GM19043 (cell line): Measurements from ENCODE around the gene ZACN.

Experiments
- ATAC-seq: cut with Tn5 transposase; IDR thresholded peaks from one replicate; pipeline ENCODE4 v1.9.1; 2021; ENCODE audit warnings: low read depth; ENCODE audit not compliant: unreplicated experiment

The ZACN gene

DNA sequence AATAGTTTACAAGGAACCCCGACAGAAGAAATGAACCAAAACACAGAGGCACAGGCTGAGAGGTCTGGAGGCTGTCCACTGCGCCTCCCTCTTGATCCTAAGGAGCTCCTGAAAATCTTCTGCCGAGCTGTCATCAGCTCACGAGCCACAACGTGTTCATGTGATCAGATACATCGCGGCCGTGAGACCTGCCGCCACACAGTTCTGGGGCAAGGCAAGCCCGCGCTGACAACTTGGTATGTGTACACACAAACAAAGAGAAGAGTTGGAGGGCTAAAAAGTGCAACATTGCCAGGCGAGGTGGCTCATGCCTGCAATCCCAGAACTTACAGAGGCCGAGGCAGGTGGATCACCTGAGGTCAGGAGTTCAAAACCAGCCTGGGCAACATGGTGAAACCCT lies 17.0 kb downstream of the ZACN start:
- ATAC-seq = no peak

DNA sequence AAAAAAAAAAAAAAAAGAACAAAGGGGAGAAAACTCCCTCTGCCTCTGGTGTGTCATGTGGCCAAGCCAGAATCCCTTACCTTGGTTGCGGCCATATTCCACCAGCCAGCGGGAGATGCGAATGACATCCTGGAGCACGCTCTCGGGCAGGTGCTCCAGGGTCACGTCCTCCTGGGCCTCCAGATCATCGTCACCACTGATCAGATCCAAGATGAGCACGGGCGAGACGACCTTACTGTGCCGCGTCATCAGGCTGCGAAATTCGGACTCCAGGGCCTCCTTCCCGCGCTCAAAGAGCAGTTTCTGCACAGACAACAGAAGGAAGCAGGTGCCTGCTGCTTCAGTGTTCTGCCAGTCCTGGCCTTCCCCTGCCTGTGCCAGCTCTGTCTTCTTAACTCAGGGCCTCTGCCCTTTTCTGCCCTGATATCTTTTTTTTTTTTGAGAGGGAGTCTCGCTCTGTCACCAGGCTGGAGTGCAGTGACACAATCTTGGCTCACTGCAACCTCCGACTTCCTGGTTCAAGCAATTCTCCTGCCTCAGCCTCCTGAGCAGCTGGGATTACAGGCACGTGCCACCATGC lies 18.8 kb downstream of the ZACN start:
- ATAC-seq = no peak

DNA sequence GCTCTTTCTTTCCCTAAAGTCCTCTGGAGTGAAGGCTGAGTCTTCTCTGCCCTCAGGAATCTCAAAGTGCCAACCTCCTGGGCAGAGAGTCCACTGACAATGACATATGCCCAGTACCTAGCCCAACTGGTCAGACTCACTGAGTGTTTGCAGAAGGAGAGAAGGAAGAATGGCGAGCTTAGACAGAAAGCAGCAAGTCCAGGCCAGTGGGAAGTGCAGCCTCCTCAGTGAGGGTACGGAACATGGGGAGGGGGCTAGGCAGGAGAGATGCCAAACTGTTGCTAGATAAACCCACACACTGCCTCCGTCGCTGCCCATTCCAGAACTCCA lies 23.9 kb downstream of the ZACN start:
- no peak for ATAC-seq

DNA sequence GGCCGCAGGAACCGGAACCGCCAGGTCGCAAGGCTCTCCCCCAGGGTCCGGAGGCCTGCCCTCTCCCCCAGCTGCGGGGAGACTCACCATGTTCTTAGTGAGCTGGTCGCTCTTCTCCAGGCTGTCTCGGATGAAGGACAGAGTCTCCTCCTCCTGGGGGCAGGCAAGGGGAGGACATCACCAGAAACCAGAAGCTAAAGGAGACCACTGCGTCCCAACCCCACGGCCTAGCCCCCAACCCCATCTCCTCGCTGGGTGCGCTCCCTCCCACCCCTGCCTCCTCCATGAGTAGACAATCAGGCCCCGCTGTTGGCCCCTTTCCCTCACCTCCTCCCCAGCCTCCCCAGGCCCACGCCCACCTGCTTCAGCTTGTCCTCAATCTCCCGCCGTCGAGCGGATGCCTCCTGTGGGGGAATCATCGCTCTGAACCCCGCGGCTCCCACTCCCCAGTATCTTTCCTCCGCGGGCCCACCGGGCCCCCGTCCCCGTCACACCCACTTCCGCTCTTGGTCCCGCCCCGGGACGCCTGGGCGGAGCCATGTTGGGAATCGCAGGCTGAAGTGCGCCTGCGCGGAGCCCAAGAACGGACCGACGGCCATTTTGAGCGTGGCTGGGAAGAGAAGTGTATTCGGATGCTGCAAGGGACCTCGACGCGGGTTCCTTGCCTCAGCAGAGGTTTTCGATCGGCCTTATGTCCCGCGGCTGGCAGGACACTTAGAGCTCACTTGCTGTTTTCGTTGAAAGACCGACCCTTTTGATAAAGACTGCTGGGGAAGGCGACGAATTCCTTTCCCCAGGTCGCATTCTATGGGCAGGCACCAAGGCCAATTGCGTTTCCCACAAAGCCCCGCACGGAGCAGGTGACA lies 24.5 kb downstream of the ZACN start, which contains the start of gene EXOC7:
EXOC7 (minus strand) TSS at position 514 of the 866 bp plus-strand sequence; CDS start at position 419, 95 bp downstream.
- ATAC-seq = no peak

DNA sequence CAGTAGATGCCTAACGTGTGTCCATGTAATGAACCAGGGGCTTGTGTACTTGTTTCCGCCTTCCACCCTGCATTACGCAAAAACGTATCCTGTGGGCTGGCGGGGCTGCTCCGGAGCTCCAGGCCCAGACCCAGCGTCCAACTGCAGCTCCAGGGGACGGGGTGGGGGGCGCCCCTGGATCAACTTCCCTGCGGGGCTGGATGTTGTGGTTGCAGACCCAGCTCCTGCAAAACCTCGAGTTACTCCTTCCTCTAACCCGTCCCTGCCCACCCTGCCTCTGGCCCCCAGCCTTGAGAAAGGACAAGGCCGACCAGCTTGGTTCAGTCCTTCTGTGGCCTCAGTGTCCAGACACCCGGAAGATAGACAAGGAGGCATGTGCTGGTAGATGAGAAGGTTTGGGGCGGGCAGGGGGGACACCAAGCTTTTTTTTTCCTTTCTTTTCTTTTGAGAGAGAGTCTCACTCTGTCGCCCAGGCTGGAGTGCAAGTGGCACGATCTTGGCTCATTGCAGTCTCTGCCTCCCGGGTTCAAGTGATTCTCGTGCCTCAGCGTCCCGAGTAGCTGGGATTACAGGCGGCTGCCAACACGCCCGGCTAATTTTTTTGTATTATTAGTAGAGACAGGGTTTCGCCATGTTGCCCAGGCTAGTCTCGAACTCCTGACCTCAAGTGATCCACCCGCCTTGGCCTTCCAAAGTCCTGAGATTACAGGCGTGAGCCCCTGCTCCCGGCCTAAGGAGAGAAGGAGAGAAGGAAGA lies 25.3 kb downstream of the ZACN start:
- no peak for ATAC-seq

DNA sequence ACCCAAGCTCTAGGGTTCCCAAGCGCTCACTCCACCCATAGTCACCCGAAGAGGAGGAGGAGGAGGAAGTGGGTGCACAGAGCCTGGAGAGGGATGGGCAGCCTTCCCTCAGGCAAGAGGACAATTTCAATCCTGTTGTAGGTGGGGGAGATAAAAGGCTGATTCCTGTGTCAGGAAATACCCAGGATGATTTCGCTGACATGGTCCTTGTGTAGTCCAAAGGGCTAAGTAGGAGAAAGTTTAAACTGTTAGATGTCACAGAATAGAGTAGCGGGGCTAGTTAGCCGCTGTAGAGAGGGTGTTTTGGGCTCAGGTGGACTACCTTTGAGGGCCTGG lies 25.9 kb downstream of the ZACN start:
- ATAC-seq = no peak

DNA sequence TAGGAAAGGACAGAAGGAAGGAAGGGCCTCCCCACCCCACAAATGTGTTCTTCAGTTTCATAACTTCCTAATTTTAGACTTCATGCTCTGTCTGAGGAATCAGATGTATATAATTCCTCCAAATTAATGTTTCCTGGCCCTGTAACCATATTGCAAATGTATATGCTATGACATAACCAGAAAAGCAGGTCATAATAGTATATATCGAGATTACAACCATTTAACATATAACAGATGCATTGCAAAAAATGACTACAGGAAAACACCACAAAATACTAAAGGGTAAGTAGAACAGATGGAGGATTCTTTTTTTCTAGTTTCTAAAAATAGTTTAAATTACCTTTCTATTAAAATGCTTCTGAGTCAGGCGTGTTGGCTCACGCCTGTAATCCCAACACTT lies 27.7 kb downstream of the ZACN start:
- no peak for ATAC-seq

DNA sequence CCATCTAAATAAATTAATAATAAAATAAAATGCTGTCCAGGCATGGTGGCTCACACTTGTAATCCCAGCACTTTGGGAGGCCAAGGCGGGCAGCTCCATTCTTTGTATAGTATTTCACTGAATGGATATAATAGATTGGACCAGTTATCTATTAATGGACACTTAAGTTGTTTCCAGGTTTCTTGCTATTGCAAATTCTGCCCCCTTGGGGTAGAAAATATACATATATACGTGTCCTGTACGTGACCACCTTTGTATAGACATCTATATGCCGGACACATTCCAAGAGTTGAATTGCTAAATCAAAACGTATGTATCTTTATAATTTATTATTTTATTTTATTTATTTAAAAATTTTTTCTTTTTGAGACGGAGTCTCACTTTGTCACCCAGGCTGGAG lies 28.5 kb downstream of the ZACN start:
- ATAC-seq = no peak

DNA sequence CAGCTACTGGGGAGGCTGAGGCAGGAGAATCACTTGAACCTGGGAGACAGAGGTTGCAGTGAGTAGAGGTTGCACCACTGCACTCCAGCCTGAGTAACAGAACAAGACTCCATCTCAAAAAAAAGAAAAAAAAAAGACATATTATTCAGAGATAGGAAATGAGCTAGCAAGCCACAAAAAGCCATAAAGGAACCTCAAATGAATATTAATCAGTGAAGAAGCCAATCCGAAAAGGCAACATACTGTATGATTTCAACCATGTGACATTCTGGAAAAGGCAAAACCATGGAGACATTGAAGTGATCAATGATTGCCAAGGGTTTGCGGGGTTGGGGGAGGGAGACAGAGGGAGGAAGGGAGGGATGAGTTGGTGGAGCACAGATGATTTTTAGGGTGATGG lies 33.0 kb downstream of the ZACN start:
- no peak for ATAC-seq

DNA sequence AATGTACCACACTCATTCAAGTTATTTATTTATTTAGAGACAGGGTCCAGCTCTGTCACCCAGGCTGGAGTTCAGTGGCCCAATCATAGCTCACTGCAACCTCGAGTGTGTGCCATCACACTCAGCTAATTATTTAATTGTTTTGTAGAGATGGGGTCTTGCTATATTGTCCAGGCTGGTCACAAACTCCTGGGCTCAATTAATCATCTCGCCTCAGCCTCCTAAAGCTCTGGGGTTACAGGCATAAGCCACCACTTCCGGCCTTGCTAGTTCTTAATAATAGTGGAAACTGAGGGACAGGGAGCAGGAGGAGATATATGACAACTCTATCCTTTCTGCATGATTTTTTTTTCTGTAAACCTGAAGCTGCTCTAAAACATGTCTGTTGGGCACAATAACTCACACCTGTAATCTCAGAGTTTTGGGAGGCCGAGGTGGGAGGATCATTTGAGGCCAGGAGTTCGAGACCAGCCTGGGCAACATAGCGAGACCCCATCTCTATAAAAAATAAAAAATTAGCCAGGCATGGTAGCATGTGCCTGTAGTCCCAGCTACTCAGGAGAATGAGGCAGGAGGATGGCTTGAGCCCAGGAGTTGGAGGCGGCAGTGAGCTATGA lies 36.3 kb downstream of the ZACN start:
- ATAC-seq = no peak

DNA sequence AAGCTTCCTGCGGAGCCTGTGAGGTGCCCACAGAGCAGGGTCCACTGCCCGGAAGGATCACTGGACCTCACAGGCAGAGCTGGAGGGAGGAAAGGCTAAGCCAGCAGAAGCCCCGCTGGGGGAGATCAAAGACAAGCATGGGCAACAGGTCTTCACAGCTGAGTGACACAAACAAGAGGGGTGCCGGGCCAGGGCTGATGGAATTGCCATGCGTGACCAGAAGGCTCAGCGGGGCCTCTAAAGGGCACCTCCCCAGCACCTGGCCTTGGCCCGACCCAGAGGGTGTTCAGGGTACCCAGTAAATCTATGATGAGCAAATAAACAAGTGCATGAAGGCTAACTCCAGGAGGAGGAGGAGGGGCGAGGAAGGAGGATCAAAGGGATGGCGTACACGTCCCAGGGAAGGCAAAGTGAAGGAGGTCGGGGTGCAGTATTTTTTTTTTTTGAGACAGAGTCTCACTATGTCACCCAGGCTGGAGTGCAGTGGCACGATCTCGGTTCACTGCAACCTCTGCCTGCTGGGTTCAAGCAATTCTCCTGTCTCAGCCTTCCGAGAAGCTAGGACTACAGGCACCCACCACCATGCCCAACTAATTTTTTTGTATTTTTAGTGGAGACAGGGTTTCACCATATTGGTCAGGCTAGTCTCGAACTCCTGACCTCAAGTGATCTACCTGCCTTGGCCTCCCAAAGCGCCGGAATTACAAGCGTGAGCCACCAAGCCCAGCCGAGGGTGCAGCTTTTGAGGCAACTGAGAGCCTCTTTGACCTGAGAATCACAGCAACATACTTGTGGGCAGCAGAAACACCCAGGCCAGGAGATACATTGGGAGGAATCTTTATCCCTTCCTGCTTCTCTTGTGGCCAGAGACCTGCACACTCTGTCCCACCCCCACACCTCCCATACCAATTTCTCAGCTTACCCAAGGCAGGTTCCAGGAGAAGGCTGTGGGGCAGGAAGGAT lies 40.7 kb downstream of the ZACN start:
- ATAC-seq = no peak

DNA sequence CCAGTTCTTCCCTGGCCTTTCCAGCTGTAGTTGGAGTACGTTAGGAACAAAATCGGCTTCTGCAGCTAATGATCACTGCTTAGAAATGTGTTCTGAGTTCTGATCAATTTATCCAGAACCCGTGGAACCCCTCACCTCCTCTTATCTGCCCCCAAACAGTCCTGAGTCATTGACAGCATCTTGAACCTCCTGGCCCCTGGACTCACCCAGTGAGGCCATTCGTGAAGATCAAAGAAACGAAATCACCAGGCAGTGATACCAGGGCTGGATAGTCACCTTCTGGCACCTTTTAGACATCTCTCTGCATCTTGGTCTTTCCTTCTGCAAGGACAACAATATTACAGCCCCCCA lies 41.7 kb downstream of the ZACN start:
- ATAC-seq = no peak

DNA sequence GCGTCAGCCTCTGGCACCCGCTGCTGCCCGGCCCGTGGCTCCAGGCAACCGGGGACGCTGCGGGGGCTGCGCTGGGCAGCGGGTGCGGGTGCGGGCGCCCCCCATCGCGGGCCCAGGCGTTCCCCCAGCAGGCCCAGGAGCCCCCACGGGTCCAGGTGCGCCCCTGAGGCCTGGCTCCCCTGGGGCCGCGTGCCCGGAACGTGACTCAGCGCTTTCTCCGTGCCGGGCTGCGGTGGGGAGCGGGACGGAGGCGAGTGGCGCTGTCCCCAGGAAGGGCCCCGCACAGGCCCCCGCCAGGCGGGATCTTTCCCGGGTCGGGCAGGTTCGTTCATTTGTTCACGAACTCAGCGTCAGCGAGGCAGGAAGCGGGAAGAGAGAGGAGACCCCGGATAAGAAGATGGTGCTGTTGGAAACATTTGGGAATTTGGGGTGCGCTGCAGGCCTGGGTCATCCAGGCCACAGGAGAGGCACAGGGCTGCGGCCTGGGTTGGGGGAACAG lies 43.0 kb downstream of the ZACN start:
- ATAC-seq = no peak

DNA sequence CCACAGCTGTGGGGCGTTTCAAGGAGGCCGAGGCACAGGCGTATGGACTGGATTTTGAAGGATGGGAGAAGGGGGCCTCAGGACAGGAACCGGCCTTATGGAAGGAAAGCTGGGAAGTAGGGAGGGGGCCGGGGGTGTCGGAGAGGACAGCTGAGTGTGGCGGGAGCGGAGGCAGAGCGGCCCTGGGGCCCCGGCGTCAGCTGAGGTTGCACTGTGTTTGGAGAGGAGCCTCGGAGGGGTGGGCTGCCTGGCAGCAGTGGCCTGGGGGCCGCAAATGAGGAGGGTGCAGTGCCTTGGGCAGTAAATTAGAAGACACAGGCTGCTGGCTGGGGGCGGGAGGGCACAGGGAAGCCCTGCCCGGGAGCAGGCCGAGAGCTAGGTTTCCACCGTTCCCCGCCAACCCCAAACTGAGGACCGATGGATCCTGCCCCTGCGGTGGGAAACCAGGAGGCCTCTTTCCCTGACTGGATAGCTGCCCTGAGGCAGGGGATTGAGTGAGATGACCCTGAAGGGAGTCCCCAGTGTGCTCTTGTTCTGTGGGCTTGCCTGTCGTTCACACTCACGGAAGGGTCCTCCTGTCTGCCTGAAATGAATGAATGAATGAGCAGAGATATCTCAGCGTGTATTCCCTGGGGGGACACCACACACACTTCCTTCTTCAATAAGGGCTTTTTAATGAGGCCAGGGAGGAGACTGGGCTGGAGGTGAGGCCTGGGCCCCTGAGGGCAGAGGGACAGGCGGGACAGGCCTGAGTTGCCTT lies 43.6 kb downstream of the ZACN start:
- no peak for ATAC-seq

DNA sequence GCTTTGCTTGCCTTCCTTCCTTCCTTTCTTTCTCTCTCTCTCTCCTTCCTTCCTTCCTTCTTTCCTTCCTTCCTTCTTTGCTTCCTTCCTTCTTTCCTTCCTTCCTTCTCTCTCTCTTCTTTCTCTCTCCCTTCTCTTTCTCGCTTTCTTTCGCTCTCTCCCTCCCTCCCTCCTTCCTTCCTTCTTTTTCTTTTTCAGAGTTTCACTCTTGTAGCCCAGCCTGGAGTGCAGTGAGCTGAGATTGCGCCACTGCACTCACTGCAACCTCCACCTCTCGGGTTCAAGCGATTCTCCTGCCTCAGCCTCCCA lies 44.2 kb downstream of the ZACN start:
- no peak for ATAC-seq

DNA sequence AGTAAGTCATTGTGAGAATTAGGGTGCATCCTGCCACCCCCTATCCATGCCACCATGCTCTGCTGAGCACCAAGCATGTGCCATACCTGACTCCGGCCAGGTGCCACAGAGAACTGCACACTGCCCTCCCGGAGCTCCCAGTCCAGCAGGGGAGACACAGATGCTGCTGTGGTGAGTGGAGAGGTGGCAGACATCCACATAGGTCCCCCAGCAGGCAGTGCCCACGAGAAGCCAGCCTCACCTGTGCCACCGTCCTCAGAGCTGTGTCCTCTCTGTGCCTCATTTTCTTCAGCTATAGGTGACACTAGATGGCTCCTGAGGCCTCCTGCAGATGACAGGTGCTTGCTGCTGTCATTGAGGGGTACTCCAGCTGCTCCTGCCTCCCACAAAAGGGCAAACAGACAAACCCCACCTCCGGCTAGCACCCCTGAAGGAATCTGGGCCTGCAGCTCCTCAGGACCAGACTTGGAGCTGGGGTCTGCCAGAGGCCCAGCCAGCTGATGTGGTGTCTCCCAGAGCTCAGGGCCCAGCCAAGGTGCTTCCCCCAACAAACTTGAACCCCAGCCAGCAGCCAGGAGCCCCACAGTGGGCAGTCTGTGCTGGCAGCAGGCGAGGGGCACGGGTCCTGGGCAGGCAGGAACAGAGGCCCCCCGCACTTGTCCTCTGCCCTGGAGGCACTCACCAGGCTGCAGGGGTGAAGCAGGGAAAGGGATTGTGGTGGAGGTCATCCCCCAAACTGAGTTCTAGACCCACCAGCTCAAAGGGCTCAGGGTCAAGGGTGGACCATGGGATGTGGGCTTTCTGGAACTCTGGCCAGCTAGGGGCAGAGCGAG lies 45.0 kb downstream of the ZACN start:
- no peak for ATAC-seq

DNA sequence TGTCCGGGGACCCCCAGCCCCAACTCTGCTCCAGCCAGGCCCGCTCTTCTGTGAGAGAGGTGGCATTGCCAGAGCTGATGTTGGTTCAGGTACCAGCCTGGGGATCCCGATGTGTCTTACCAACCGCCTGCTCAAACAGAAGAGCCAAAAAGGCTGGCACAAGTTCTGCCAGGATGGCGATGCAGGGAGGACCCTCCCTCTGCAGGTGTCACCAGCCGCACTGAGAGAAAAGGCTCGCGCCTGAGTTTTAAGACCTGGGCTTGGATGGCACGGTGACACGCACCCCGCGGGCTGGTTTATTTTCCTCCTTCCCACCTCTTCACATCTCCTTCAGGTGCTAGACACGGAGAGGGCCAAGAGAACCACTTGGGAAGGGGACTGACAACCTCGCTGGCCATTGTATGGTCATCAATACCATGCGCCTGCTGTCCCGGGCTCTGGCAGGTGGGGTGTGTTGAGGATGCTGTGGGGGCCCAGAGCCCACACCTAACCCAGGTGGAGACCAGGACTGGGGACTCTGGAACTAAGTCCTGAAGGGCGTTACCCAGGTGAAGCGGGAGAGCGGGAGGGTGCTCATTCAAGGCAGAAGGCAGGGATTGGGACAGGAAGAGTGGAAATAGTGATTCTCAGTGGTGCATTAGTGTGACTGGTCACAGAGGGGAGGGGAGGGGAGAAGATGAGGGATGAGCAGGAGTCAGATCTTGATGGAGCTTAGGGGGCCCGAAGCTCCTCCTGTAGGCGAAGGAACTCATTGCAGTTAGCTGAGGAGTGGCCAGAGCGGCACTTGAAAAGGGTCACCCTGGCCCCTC lies 45.8 kb downstream of the ZACN start:
- ATAC-seq = no peak

DNA sequence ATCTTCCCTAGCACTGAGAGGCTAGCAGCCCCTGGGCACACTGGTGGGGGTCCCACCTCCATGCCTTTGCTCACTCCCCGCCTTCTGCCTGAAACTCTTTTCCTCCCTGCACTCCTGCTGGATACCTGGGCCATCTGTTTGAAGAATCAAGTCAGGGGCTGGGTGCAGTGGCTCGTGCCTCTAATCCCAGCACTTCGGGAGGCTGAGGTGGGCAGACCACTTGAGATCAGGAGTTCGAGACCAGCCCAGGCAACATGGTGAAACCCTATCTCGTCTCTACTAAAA lies 46.4 kb downstream of the ZACN start:
- ATAC-seq = no peak
